ENCODE data around the gene CPEB1.

- no peak for TF ChIP-seq POLR2A (IDR thresholded peaks at IDR 0.05)
- TF ChIP-seq CTCF (IDR thresholded peaks at IDR 0.05), result no peak
Measured at GRCh38 chr15:82650046-82650670, 3.0 kb upstream of the CPEB1 start.
